GM12872 (cell line): ENCODE results near the gene SMPD3.

ENCODE experiments used
- CTCF ChIP-seq: IDR thresholded peaks from 3 replicates; pipeline ENCODE4 v1.5.1; 2011; ENCODE audit warnings: low read depth, mild to moderate bottlenecking, low read length, moderate library complexity; ENCODE audit not compliant: insufficient read depth

SMPD3 gene

GRCh38 chr16:68389750-68390371 lies 58.4 kb downstream of the SMPD3 start:
- no peak for TF ChIP-seq CTCF

- TF ChIP-seq CTCF: no peak
Measured at GRCh38 chr16:68389006-68389405, 59.3 kb downstream of the SMPD3 start.

- no peak for TF ChIP-seq CTCF
Measured at GRCh38 chr16:68388124-68388523, 60.2 kb downstream of the SMPD3 start.

GRCh38 chr16:68387301-68387700 lies 61.0 kb downstream of the SMPD3 start:
- TF ChIP-seq CTCF: no peak

GRCh38 chr16:68386628-68387027 lies 61.7 kb downstream of the SMPD3 start:
- no peak for TF ChIP-seq CTCF

- TF ChIP-seq CTCF: no peak
Measured at GRCh38 chr16:68385371-68385770, 62.9 kb downstream of the SMPD3 start.

GRCh38 chr16:68384288-68385161 lies 63.8 kb downstream of the SMPD3 start:
- 0 out of 3 replicates have a peak, but pooled peaks have one; percentile 17 for TF ChIP-seq CTCF
